Peyer's patch (tissue), 4 donors: ENCODE data around the gene ZDHHC24.
"Not testable (repeated sequence)": the region's sequence is repeated elsewhere in the genome, so short reads cannot be mapped to it uniquely, and the experiment has no call there.

Experiments used
- POLR2A ChIP-seq, 2 donors: fragments of 450-650 bp; IDR thresholded peaks; one replicate each; pipeline ENCODE4 v1.5.1; 2017; ENCODE audit warnings: antibody characterized with exemption in 2 of 2, mild to moderate bottlenecking in 2 of 2, moderate library complexity in 2 of 2
- TF ChIP-seq, protein P1 (sequence below), 6 experiments: fragments of 450-650 bp in 4 of 6; fragments of 200-600 bp in 2 of 6; sonication (generic) in 1 of 6; IDR thresholded peaks; one replicate each; pipeline ENCODE4 v1.5.1; 2017 to 2019; ENCODE audit warnings: antibody characterized with exemption in 6 of 6, mild to moderate bottlenecking in 3 of 6, moderate library complexity in 1 of 6

DNA sequence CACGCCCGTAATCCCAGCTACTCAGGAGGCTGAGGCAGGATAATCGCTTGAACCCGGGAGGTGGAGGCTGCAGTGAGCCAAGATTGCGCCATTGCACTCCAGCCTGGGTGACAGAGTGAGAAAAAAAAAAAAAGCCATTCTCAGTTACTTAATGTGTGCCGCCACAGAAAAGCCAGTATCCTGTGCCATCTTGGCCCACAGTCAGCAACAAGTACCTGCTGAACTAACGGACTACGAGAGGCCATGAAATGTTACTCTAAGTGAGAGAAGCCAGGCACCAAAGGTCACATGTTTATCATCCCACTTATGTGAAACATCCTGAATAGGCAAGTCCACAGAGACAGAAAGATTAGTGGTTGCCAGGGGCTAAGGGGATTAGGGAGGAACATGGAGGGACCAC, 5.2 kb downstream of the ZDHHC24 start:
- TF ChIP-seq, protein P1, sequence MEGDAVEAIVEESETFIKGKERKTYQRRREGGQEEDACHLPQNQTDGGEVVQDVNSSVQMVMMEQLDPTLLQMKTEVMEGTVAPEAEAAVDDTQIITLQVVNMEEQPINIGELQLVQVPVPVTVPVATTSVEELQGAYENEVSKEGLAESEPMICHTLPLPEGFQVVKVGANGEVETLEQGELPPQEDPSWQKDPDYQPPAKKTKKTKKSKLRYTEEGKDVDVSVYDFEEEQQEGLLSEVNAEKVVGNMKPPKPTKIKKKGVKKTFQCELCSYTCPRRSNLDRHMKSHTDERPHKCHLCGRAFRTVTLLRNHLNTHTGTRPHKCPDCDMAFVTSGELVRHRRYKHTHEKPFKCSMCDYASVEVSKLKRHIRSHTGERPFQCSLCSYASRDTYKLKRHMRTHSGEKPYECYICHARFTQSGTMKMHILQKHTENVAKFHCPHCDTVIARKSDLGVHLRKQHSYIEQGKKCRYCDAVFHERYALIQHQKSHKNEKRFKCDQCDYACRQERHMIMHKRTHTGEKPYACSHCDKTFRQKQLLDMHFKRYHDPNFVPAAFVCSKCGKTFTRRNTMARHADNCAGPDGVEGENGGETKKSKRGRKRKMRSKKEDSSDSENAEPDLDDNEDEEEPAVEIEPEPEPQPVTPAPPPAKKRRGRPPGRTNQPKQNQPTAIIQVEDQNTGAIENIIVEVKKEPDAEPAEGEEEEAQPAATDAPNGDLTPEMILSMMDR (IDR thresholded peaks at IDR 0.05), result not testable (repeated sequence)
- not testable (repeated sequence) for TF ChIP-seq POLR2A (IDR thresholded peaks at IDR 0.05)
